ENCODE data around the gene METTL16.
"Not testable (repeated sequence)": the region's sequence is repeated elsewhere in the genome, so short reads cannot be mapped to it uniquely, and the experiment has no call there.

DNA sequence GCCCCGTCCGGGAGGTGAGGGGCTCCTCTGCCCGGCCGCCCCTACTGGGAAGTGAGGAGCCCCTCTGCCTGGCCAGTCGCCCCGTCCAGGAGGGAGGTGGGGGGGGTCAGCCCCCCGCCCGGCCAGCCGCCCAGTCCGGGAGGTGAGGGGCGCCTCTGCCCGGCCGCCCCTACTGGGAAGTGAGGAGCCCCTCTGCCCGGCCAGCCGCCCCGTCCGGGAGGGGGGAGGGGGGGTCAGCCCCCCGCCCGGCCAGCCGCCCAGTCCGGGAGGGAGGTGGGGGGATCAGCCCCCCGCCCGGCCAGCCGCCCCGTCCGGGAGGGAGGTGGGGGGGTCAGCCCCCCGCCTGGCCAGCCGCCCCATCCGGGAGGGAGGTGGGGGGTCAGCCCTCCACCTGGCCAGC, 64.2 kb downstream of the METTL16 start:
- TF ChIP-seq EHMT2 (IDR thresholded peaks at IDR 0.05); RB1 (IDR thresholded peaks at IDR 0.05; ENCODE audit: low read depth): not testable (repeated sequence)

Data from K562 (cell line).